OCI-LY7 (cell line): ENCODE measurements around the gene KIFC1. TPM values are rescaled to one million over a fixed set of nuclear protein-coding genes. Genes with fewer than 3 reads are reported as not detected.

ENCODE experiments used
- BruUV-seq: library from RNA; stranded (reverse); fragments of 400-500 nt; replicated peaks from 2 replicates; lab custom pipeline; 2021; lab: Mats Ljungman, UMichigan
- CTCF ChIA-PET: fragments of 300-600 bp; sonication (Branson Sonifier 250); formaldehyde crosslinking; loops from one replicate; lab custom pipeline; 2022; ENCODE audit warnings: antibody characterized with exemption; ENCODE audit not compliant: unreplicated experiment; lab: Charles Lee
- POLR2A ChIA-PET: fragments of 300-600 bp; sonication (Branson Sonifier 250); formaldehyde crosslinking; loops from one replicate; lab custom pipeline; 2022; ENCODE audit warnings: antibody characterized with exemption; lab: Charles Lee
- DNase-seq: peaks from one replicate; pipeline ENCODE4 v3.0.0-alpha.2; 2015; ENCODE audit warnings: low spot score
- H2AFZ ChIP-seq: fragments of 200-600 bp; sonication (generic), shearing (Covaris generic); 2 replicates; pipeline ENCODE4 v1.6.1; 2014; ENCODE audit warnings: mild to moderate bottlenecking, antibody characterized with exemption, low read length, moderate library complexity
- H3K27ac ChIP-seq: fragments of 200-600 bp; sonication (generic); 2 replicates; pipeline ENCODE4 v1.5.1; 2014; ENCODE audit warnings: mixed run types, low read depth, mild to moderate bottlenecking, moderate library complexity, low read length, inconsistent platforms; ENCODE audit not compliant: poor library complexity, severe bottlenecking
- H3K36me3 ChIP-seq: fragments of 200-600 bp; sonication (generic); 2 replicates; pipeline ENCODE4 v1.6.1; 2014; ENCODE audit warnings: mild to moderate bottlenecking, antibody characterized with exemption, low read length, moderate library complexity, mixed read lengths; ENCODE audit not compliant: insufficient read depth
- H3K4me1 ChIP-seq: fragments of 200-600 bp; sonication (generic); 2 replicates; pipeline ENCODE4 v1.5.1; 2014; ENCODE audit warnings: mild to moderate bottlenecking, low read length; ENCODE audit not compliant: insufficient read depth, poor library complexity, severe bottlenecking
- H3K4me2 ChIP-seq: fragments of 200-600 bp; sonication (generic); 2 replicates; pipeline ENCODE4 v1.6.1; 2014; ENCODE audit warnings: mild to moderate bottlenecking, low read length
- H3K4me3 ChIP-seq: fragments of 200-600 bp; sonication (generic); 2 replicates; pipeline ENCODE4 v1.5.1; 2014; ENCODE audit warnings: mild to moderate bottlenecking, low read depth, low read length; ENCODE audit not compliant: poor library complexity, severe bottlenecking
- H3K79me2 ChIP-seq: fragments of 200-600 bp; sonication (generic); 2 replicates; pipeline ENCODE4 v1.6.1; 2016; ENCODE audit warnings: low read depth, mild to moderate bottlenecking, low read length, moderate library complexity, mixed read lengths; ENCODE audit not compliant: insufficient read depth
- H3K9me2 ChIP-seq: fragments of 200-600 bp; sonication (generic); 2 replicates; pipeline ENCODE4 v1.6.1; 2016; ENCODE audit warnings: mild to moderate bottlenecking, low read length, mixed read lengths; ENCODE audit not compliant: insufficient read depth
- H3K9me3 ChIP-seq: fragments of 200-600 bp; sonication (generic); 2 replicates; pipeline ENCODE4 v1.6.1; 2014; ENCODE audit warnings: mild to moderate bottlenecking, mixed run types, low read length, mixed read lengths
- H4K20me1 ChIP-seq: fragments of 200-600 bp; sonication (generic); 2 replicates; pipeline ENCODE4 v1.6.1; 2014; ENCODE audit warnings: mild to moderate bottlenecking, antibody characterized with exemption, low read length, moderate library complexity, mixed read lengths; ENCODE audit not compliant: insufficient read depth
- CTCF ChIP-seq: fragments of 200-600 bp; sonication (generic); conservative IDR thresholded peaks from 2 replicates; pipeline ENCODE4 v1.5.1; 2014; ENCODE audit warnings: mild to moderate bottlenecking, antibody characterized with exemption, low read length, moderate library complexity, mixed read lengths
- EZH2phosphoT487 ChIP-seq: fragments of 200-600 bp; sonication (generic); IDR thresholded peaks from 2 replicates; pipeline ENCODE4 v1.6.1; 2018; ENCODE audit warnings: low read depth, borderline replicate concordance, mild to moderate bottlenecking, mixed run types, antibody characterized with exemption, low read length, moderate library complexity, mixed read lengths
- intact Hi-C: fragments of 100-400 bp; cut with micrococcal nuclease; formaldehyde crosslinking; loops from one replicate; pipeline ENCODE4 v1.10.0; 2022; ENCODE audit not compliant: unreplicated experiment
- microRNA-seq: library from miRNA; unstranded; fragments of <30 nt; microRNA quantifications from one replicate; pipeline ENCODE4 v1.2.0, GENCODE V29; 2022; ENCODE audit warnings: borderline replicate concordance
- small RNA-seq: library from RNA; depleted of rRNA; stranded (forward); fragments of <200 nt; gene quantifications from one replicate; pipeline ENCODE3, GENCODE V24; 2014
- total RNA-seq, 2 experiments: library from RNA; depleted of rRNA in 1 of 2; stranded (reverse); fragments of >200 nt in 1 of 2; shearing (Covaris generic) in 1 of 2; gene quantifications; 2 replicates each; pipeline ENCODE4 v1.2.3, GENCODE V29; 2014 to 2022

The KIFC1 gene
- total RNA-seq, 2 experiments from 2014 or later, result 138 to 167 TPM

- ChIA-PET POLR2A (interaction anchor here (0.6 kb wide), 1 partner anchor 215 kb away, joined by 10 read pairs; no protein-coding TSS in a partner anchor), CTCF (no interaction called here)
- TF ChIP-seq EZH2phosphoT487, result no peak
- no peak for TF ChIP-seq CTCF
- no peak overlapping the region for H3K4me3 ChIP-seq
- intact Hi-C loops, result no loop called here
- peaks cover 19% of the 10 kb centered on the region; the same call in 1 of the 2 replicates for H3K79me2 ChIP-seq
- no peak for DNase-seq
- BruUV-seq, result no TSS peak
- no peak overlapping the region for H3K4me2 ChIP-seq
- H2AFZ ChIP-seq, result no peak overlapping the region
- H3K36me3 ChIP-seq, result peaks cover 22% of the 10 kb centered on the region
- H3K4me1 ChIP-seq, result peaks cover 19% of the 10 kb centered on the region
- H3K9me3 ChIP-seq, result no peaks in the 10 kb centered on the region
- no peak overlapping the region for H3K27ac ChIP-seq
- no peaks in the 10 kb centered on the region for H4K20me1 ChIP-seq
- no peaks in the 10 kb centered on the region for H3K9me2 ChIP-seq
Measured at GRCh38 chr6:33456156-33456555, 64.5 kb downstream of the KIFC1 start.

- Histone ChIP-seq H3K4me1 (peaks cover 8% of the 10 kb centered on the region), H3K36me3 (peaks cover 18% of the 10 kb centered on the region), H3K4me3 (no peak overlapping the region), H3K4me2 (no peak overlapping the region), H4K20me1 (no peaks in the 10 kb centered on the region), H3K9me2 (no peaks in the 10 kb centered on the region), H2AFZ (no peak overlapping the region), H3K9me3 (no peaks in the 10 kb centered on the region), H3K27ac (no peak overlapping the region), H3K79me2 (peaks cover 13% of the 10 kb centered on the region; the same call in 1 of the 2 replicates)
- no TSS peak for BruUV-seq
- DNase-seq, result no peak
- ChIA-PET POLR2A (no interaction called here), CTCF (no interaction called here)
- TF ChIP-seq EZH2phosphoT487 (no peak), CTCF (no peak)
- intact Hi-C loops, result no loop called here
Measured at GRCh38 chr6:33458676-33459075, 67.1 kb downstream of the KIFC1 start.

GRCh38 chr6:33459226-33459625 is 67.6 kb downstream of the KIFC1 start:
- CTCF ChIA-PET, result no interaction called here
- H3K36me3 ChIP-seq, result peaks cover 18% of the 10 kb centered on the region
- POLR2A ChIA-PET, result no interaction called here
- no peak overlapping the region for H3K27ac ChIP-seq
- no peak for DNase-seq
- H2AFZ ChIP-seq, result no peak overlapping the region
- no peak overlapping the region for H3K4me3 ChIP-seq
- BruUV-seq, result no TSS peak
- TF ChIP-seq CTCF, result no peak
- TF ChIP-seq EZH2phosphoT487, result no peak
- peaks cover 10% of the 10 kb centered on the region; the same call in 1 of the 2 replicates for H3K79me2 ChIP-seq
- intact Hi-C loops, result no loop called here
- H4K20me1 ChIP-seq, result no peaks in the 10 kb centered on the region
- H3K9me3 ChIP-seq, result no peaks in the 10 kb centered on the region
- no peak overlapping the region for H3K4me2 ChIP-seq
- H3K9me2 ChIP-seq, result no peaks in the 10 kb centered on the region
- peaks cover 8% of the 10 kb centered on the region for H3K4me1 ChIP-seq

Small RNA genes within 50 kb of the gene (microRNA-seq; reads per million reads assigned to microRNA genes)
- gene MIR5004, result 4.5 reads per million

Small RNA genes within 50 kb of the gene (small RNA-seq; reads per million reads assigned to genes)
- gene RPL35AP4 (not detected), gene ZBTB9 (not detected)

Other genes starting within 250 kb of the KIFC1 start
- 3.5 and 5.2 TPM in 2 replicates for gene COL11A2, start 199.4 kb upstream of the KIFC1 start, total RNA-seq (2014; rRNA removed; shearing (Covaris generic))
- 4.5 and 4.6 TPM in 2 replicates for gene COL11A2, start 199.4 kb upstream of the KIFC1 start, total RNA-seq (2022)
- 30.6 and 32.5 TPM in 2 replicates for gene RXRB, start 191.2 kb upstream of the KIFC1 start, total RNA-seq (2014; rRNA removed; shearing (Covaris generic))
- gene RXRB, start 191.2 kb upstream of the KIFC1 start, total RNA-seq (2022), result 47.3 and 48.5 TPM in 2 replicates
- 22.9 and 29.2 TPM in 2 replicates for gene SLC39A7, start 191.0 kb upstream of the KIFC1 start, total RNA-seq (2014; rRNA removed; shearing (Covaris generic))
- 48.3 and 53.2 TPM in 2 replicates for gene SLC39A7, start 191.0 kb upstream of the KIFC1 start, total RNA-seq (2022)
- gene HSD17B8, start 187.2 kb upstream of the KIFC1 start, total RNA-seq (2014; rRNA removed; shearing (Covaris generic)), result 11.6 and 21.4 TPM in 2 replicates
- gene HSD17B8, start 187.2 kb upstream of the KIFC1 start, total RNA-seq (2022), result 18.8 and 23.5 TPM in 2 replicates
- 25.0 and 31.8 TPM in 2 replicates for gene RING1, start 183.3 kb upstream of the KIFC1 start, total RNA-seq (2014; rRNA removed; shearing (Covaris generic))
- 40.0 and 42.7 TPM in 2 replicates for gene RING1, start 183.3 kb upstream of the KIFC1 start, total RNA-seq (2022)
- 50.4 and 53.5 TPM in 2 replicates for gene VPS52, start 119.9 kb upstream of the KIFC1 start, total RNA-seq (2014; rRNA removed; shearing (Covaris generic))
- 73.5 and 80.3 TPM in 2 replicates for gene VPS52, start 119.9 kb upstream of the KIFC1 start, total RNA-seq (2022)
- 7,191 and 8,620 TPM in 2 replicates for gene RPS18, start 119.7 kb upstream of the KIFC1 start, total RNA-seq (2014; rRNA removed; shearing (Covaris generic))
- 4,034 and 4,317 TPM in 2 replicates for gene RPS18, start 119.7 kb upstream of the KIFC1 start, total RNA-seq (2022)
- 13.1 and 14.2 TPM in 2 replicates for gene B3GALT4, start 114.7 kb upstream of the KIFC1 start, total RNA-seq (2014; rRNA removed; shearing (Covaris generic))
- gene B3GALT4, start 114.7 kb upstream of the KIFC1 start, total RNA-seq (2022), result 14.1 and 17.3 TPM in 2 replicates
- gene WDR46, start 102.6 kb upstream of the KIFC1 start, total RNA-seq (2014; rRNA removed; shearing (Covaris generic)), result 127 and 129 TPM in 2 replicates
- 71.4 and 83.3 TPM in 2 replicates for gene WDR46, start 102.6 kb upstream of the KIFC1 start, total RNA-seq (2022)
- 72.5 and 112 TPM in 2 replicates for gene PFDN6, start 102.2 kb upstream of the KIFC1 start, total RNA-seq (2014; rRNA removed; shearing (Covaris generic))
- 65.4 and 90.6 TPM in 2 replicates for gene PFDN6, start 102.2 kb upstream of the KIFC1 start, total RNA-seq (2022)
- 27.2 and 27.3 TPM in 2 replicates for gene RGL2, start 92.9 kb upstream of the KIFC1 start, total RNA-seq (2014; rRNA removed; shearing (Covaris generic))
- gene RGL2, start 92.9 kb upstream of the KIFC1 start, total RNA-seq (2022), result 67.1 and 67.6 TPM in 2 replicates
- 73.6 and 106 TPM in 2 replicates for gene TAPBP, start 77.7 kb upstream of the KIFC1 start, total RNA-seq (2014; rRNA removed; shearing (Covaris generic))
- gene TAPBP, start 77.7 kb upstream of the KIFC1 start, total RNA-seq (2022), result 148 and 150 TPM in 2 replicates
- gene ZBTB22, start 74.1 kb upstream of the KIFC1 start, total RNA-seq (2014; rRNA removed; shearing (Covaris generic)), result 17.4 and 21.6 TPM in 2 replicates
- 14.1 and 18.5 TPM in 2 replicates for gene ZBTB22, start 74.1 kb upstream of the KIFC1 start, total RNA-seq (2022)
- gene DAXX, start 68.9 kb upstream of the KIFC1 start, total RNA-seq (2014; rRNA removed; shearing (Covaris generic)), result 77.5 and 79.2 TPM in 2 replicates
- 93.3 and 97.8 TPM in 2 replicates for gene DAXX, start 68.9 kb upstream of the KIFC1 start, total RNA-seq (2022)
- gene PHF1, start 19.2 kb downstream of the KIFC1 start, total RNA-seq (2014; rRNA removed; shearing (Covaris generic)), result 19.9 and 21.4 TPM in 2 replicates
- 30.2 and 35.0 TPM in 2 replicates for gene PHF1, start 19.2 kb downstream of the KIFC1 start, total RNA-seq (2022)
- 147 and 164 TPM in 2 replicates for gene CUTA, start 26.3 kb downstream of the KIFC1 start, total RNA-seq (2014; rRNA removed; shearing (Covaris generic))
- 165 and 175 TPM in 2 replicates for gene CUTA, start 26.3 kb downstream of the KIFC1 start, total RNA-seq (2022)
- gene SYNGAP1, start 28.2 kb downstream of the KIFC1 start, total RNA-seq (2014; rRNA removed; shearing (Covaris generic)), result 5.4 and 5.6 TPM in 2 replicates
- 30.7 and 32.3 TPM in 2 replicates for gene SYNGAP1, start 28.2 kb downstream of the KIFC1 start, total RNA-seq (2022)
- gene ZBTB9, start 62.8 kb downstream of the KIFC1 start, total RNA-seq (2014; rRNA removed; shearing (Covaris generic)), result 7.7 and 11.2 TPM in 2 replicates
- 6.8 and 7.3 TPM in 2 replicates for gene ZBTB9, start 62.8 kb downstream of the KIFC1 start, total RNA-seq (2022)
- gene BAK1, start 188.5 kb downstream of the KIFC1 start, total RNA-seq (2014; rRNA removed; shearing (Covaris generic)), result 10.6 and 13.9 TPM in 2 replicates
- gene BAK1, start 188.5 kb downstream of the KIFC1 start, total RNA-seq (2022), result 29.9 and 33.8 TPM in 2 replicates
- gene ITPR3, start 229.5 kb downstream of the KIFC1 start, total RNA-seq (2014; rRNA removed; shearing (Covaris generic)), result 47.8 and 56.6 TPM in 2 replicates
- 83.5 and 88.6 TPM in 2 replicates for gene ITPR3, start 229.5 kb downstream of the KIFC1 start, total RNA-seq (2022)